Stromal cell of bone marrow (primary cell): ENCODE data around the gene CCL17.
"Not testable (repeated sequence)": the region's sequence is repeated elsewhere in the genome, so short reads cannot be mapped to it uniquely, and the experiment has no call there.

ENCODE experiments used
- DNase-seq: peaks from one replicate; pipeline ENCODE4 v3.0.0-alpha.2; 2012; ENCODE audit warnings: low read depth

CCL17 gene

GRCh38 chr16:57396786-57397185, 7.8 kb upstream of the CCL17 start:
- DNase-seq: no peak

DNA sequence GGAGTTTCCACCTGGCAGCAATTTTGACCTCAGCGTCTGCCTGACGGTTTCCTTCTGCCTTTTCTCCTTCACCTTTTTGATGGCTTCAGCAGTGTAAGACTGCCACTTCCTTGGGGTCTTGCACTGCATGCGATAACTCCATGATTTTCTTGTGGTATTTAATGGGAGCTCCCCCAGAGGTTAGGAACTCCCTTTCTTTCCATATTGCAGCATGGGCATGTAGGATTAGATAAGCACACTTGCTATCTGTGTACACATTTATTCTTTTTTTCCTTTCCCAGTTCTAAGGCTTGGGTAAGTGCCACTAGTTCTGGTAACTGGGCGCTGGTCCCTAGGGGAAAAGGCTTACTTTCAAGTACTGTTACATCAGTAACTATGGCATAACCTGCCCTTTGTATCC, 7.1 kb upstream of the CCL17 start:
- DNase-seq: not testable (repeated sequence)

GRCh38 chr16:57401943-57402640, 2.5 kb upstream of the CCL17 start:
- DNase-seq: no peak

DNA sequence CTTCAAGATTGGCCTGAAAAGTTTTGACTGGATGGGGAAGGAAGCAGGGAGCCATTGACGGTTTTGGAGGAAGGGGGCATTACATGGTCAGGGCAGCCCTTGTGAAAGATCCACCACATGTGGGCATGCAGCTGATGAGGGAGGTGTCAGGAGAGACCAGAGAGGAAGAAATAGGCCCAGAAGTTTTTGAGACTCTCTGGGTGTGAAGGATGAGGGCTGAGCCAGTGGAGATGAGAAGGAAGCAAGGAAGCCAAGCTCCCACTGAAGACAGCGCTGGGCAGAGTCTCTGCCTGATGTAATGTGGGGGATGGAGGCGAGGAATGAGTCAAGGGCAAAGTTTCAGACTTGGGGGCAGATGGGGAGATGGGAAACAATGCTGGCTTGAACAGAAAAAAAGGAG, 530 bp downstream of the CCL17 start:
- DNase-seq: no peak

DNA sequence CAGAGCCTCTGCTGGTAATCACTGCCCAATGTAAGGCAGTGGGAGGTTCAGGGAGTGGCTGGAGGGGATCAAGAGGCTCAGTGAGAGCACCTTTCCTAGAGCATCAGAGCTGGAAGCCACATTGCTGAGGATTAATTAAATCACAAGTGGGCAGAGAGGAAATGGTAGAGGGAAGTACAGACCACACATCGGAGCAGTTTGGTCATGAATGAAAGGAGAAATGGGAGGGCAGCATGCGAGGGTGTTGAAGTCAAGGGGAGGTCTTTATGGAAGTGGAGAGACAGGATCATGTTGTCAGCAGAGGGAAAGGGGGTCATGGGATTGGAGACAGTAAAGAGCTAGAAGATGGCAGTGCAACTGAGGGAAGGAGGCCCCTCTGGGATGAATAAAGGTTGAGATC, 2.3 kb downstream of the CCL17 start:
- no peak for DNase-seq

GRCh38 chr16:57407521-57408353, 3.2 kb downstream of the CCL17 start:
- DNase-seq: no peak

DNA sequence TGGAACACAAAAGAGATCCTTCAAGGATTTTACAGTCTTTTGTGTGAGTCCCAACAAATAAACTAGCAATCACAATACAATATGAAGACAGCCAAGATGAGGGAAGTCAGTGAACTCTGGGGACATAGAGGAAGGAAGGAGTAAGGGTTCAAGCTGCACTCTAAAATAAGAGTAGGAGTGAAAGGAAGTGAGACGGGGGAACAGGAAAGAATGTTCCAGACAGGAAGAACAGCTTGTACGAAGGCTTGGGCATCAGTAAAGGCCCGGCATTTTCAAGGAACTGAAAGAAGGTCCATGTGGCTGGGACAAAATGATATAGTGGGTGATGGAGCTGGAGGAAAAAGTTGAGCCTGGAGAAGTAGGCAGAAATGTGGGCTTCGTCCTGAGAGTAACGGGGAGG, 4.5 kb downstream of the CCL17 start:
- no peak for DNase-seq

DNA sequence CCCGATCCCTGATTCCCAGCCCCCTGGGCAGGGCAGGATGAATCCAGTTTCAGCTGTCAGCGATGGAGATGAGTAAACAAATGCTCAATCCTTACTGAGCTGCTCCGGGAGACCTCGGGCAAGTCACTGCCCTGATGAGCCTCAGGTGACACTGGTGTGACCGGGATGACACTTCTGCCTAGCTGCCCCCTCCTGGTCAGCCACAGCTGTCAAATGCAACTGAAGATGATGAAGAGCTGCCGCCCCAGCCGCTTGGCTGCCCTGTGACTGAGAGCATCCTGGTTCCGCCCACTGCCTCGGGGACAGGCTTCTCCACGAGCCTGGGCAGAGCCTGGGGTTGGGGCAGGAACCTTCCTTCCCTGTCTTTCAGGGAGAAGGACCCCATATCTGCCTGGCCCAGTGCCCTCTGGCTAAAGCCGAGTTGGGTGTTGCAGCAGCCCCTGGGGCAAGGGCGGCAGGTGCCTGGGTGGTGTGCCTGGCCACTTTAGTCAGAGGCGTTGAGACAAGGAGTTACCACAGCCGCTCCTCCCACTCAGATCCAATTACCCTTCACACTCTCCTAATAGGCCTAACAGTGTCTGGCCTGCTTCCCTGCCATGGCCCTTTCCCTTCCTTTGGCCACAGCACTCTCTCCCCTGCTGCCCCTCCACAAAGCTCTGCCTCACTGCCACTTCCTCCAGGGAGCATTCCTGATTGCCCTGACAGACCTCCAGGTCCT, 5.5 kb downstream of the CCL17 start:
- DNase-seq: no peak

- no peak for DNase-seq
Measured at GRCh38 chr16:57411362-57411976, 6.9 kb downstream of the CCL17 start.

GRCh38 chr16:57412584-57412983, 8.0 kb downstream of the CCL17 start:
- DNase-seq: no peak

DNA sequence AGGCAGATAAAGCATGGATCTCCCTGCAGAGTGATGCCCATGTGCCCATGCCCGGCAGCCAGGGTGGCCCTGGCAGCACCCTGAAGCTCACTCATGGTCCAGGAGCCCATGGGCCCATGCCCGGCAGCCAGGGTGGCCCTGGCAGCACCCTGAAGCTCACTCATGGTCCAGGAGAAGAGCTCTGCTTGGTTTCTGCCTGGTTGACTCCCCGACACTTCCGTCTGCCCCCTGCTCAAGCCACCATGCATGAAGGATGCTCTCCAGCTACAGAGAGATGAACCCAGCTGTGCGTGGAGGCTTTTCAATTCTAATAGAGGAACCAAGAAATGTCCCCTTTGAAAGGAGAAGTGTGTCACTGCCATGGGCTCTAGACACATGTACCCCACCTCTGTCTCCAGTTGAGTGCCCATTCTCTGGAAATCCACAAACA, 8.7 kb downstream of the CCL17 start:
- DNase-seq: no peak

- DNase-seq: no peak
Measured at GRCh38 chr16:57413733-57414132, 9.2 kb downstream of the CCL17 start.

- no peak for DNase-seq
Measured at GRCh38 chr16:57416084-57416483, 11.5 kb downstream of the CCL17 start.

DNA sequence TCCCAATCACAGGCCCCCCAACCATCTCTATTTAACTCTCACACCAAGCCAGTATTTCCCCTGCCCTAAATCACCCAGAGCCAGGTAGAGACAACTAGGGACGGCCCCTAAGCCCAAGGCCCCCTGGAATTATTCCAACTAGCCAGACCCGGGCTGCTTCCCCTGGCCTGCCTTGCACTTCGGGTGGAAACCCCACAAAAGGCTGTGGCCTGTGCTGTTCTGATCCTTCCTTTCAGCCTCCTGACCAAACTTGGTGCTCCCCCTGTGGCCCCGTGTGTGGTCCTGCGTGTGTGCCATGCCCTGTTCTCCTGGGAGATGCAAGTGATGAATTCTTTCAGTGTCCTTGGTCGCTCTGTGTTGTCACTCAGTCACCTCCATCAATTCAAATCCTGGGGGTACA, 14.9 kb downstream of the CCL17 start:
- no peak for DNase-seq

GRCh38 chr16:57422026-57422944, 17.7 kb downstream of the CCL17 start:
- peak; percentile 46 for DNase-seq

DNA sequence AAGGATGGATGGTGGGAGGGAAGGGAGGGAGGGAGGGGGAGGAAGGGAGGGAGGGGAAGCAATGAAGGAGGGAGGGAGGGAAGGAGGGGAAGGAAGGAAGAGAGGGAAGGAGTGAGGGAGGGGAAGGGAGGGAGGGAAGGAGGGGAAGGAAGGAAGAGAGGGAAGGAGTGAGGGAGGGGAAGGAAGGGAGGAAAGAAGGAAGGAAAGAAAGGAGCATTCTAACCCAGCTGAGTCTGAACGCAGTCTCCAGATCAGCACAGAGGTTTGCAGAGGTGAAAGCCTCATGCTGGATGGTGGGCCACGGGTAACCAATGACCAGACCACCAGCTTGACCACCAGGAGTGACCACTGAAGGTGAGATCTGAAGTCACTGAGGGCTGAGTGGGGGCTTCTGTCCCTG, 18.6 kb downstream of the CCL17 start:
- DNase-seq: no peak

DNA sequence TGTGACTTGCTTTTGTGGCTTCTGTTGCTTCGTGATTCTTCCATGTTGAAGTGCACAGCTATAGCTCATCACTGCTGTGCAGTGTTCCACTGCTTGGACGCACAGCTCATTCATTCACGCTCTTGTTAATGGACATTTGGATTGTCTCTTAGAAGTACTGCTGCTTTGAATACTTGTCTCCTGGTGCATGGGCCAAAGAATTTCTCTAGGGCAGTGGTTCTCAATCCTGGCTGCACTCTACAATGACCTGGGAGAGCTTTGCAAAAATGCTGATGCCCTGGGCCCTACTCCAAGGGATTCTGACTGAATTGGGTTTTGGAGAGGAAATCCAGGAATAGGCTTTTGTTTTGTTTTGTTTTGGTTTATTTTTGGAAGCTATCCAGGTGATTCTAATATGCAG, 20.0 kb downstream of the CCL17 start:
- DNase-seq: no peak

DNA sequence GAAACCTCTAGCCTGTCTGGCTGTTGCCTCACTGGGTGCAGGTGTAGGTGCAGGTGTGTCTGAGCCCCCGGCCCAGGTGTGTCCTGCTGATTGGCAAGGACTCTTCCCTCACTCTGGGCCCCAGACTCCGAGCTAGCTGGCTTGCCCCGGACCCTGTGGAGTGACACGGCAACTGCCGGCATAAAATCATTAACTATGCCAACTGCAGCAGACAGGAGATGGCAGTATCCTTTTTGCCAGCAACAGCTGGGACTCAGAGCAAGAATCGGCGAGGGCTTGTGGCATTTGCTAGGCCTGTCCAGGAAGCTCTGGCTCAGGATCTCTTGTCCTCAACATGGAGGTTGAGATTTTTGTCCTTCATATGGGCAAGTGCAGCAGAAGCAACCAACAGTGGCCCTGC, 21.8 kb downstream of the CCL17 start:
- no peak for DNase-seq

GRCh38 chr16:57427307-57427706, 22.7 kb downstream of the CCL17 start:
- DNase-seq: no peak

DNA sequence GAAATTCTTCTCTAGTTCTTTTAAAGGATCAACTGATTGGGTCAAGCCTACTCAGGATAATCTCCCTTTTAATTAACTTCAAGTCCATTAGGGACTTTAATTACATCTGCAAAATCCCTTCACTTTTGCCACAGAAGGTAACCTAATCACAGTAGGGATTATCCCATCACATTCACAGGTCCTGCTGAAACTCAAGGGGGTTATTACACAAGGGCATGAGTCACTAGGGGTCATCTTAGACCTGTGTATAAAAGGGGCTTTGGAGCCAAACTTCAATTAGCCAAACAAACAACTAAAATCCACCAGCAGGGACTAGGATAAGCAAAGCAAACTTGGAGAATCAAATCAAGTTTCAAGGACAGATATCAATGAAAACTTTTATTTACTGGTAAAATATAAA, 23.3 kb downstream of the CCL17 start:
- no peak for DNase-seq

- no peak for DNase-seq
Measured at GRCh38 chr16:57430955-57431354, 26.4 kb downstream of the CCL17 start.
